Spleen (tissue), 11 donors: Measurements from ENCODE around the gene MEGF6. TPM values are rescaled to one million over a fixed set of nuclear protein-coding genes. Genes with fewer than 3 reads are reported as not detected.

Source experiments
- DNase-seq: peaks from one replicate; pipeline ENCODE4 v3.0.0-alpha.2; 2020
- H3K27ac ChIP-seq, 8 donors: fragments of 200-600 bp; sonication (generic) in 7 of 8; 1 replicate in 4 of 8; 2 replicates in 4 of 8; pipeline versions ENCODE4 v1.5.0 to v1.8.0; 2016 to 2021; ENCODE audit warnings: inconsistent platforms in 4 of 8, mild to moderate bottlenecking in 4 of 8, moderate library complexity in 1 of 8
- H3K27me3 ChIP-seq, 7 donors: fragments of 200-600 bp; sonication (generic) in 6 of 7; replicated peaks in 1 of 7; 1 replicate in 4 of 7; 2 replicates in 3 of 7; pipeline versions ENCODE4 v1.5.0 to v1.8.0; 2016 to 2021; ENCODE audit warnings: inconsistent platforms in 3 of 7, mild to moderate bottlenecking in 1 of 7
- H3K36me3 ChIP-seq, 6 donors: fragments of 200-600 bp; sonication (generic) in 5 of 6; 1 replicate in 4 of 6; 2 replicates in 2 of 6; pipeline versions ENCODE4 v1.5.0 to v1.8.0; 2016 to 2021; ENCODE audit warnings: inconsistent platforms in 2 of 6
- H3K4me1 ChIP-seq, 6 donors: fragments of 200-600 bp; sonication (generic) in 5 of 6; 1 replicate in 3 of 6; 2 replicates in 3 of 6; pipeline versions ENCODE4 v1.5.0 to v1.8.0; 2016 to 2021; ENCODE audit warnings: inconsistent platforms in 3 of 6
- H3K4me3 ChIP-seq, 8 donors: fragments of 200-600 bp; sonication (generic) in 7 of 8; 1 replicate in 4 of 8; 2 replicates in 4 of 8; pipeline versions ENCODE4 v1.5.0 to v1.8.0; 2016 to 2021; ENCODE audit warnings: inconsistent platforms in 4 of 8, mild to moderate bottlenecking in 4 of 8, moderate library complexity in 2 of 8
- H3K9me3 ChIP-seq, 8 donors: fragments of 200-600 bp; sonication (generic) in 7 of 8; 1 replicate in 4 of 8; 2 replicates in 4 of 8; pipeline versions ENCODE4 v1.5.0 to v1.8.0; 2016 to 2021; ENCODE audit warnings: inconsistent platforms in 4 of 8
- CTCF ChIP-seq, 11 experiments: fragments of 200-600 bp in 7 of 11; fragments of 450-650 bp in 4 of 11; sonication (generic) in 4 of 11; IDR thresholded peaks in 8 of 11; conservative IDR thresholded peaks in 3 of 11; 1 replicate in 7 of 11; 2 replicates in 4 of 11; pipeline versions ENCODE4 v1.4.0 to v1.8.0; 2016 to 2021; ENCODE audit warnings: antibody characterized with exemption in 11 of 11, inconsistent platforms in 4 of 11, mild to moderate bottlenecking in 1 of 11
- POLR2A ChIP-seq, 3 donors: fragments of 450-650 bp; IDR thresholded peaks; one replicate each; pipeline ENCODE4 v1.5.1; 2017; ENCODE audit warnings: antibody characterized with exemption in 3 of 3, mild to moderate bottlenecking in 1 of 3
- POLR2AphosphoS5 ChIP-seq, 3 donors: sonication (generic); formaldehyde crosslinking; IDR thresholded peaks; one replicate each; pipeline ENCODE4 v1.5.1; 2017; ENCODE audit warnings: antibody characterized with exemption in 3 of 3
- WGBS, 5 donors: extraction: QIAGEN DNeasy Blood & Tissue Kit in 3 of 5; methylation state at CpG; one replicate each; pipeline versions ENCODE4 v1.1.5 to v1.1.7; 2013 to 2018; 5-methylcytosine and 5-hydroxymethylcytosine counted together
- intact Hi-C: fragments of 100-400 bp; cut with DNase I; formaldehyde crosslinking; loops from one replicate; pipeline ENCODE4 v1.15.0; 2023; ENCODE audit warnings: low total_unique reads
- microRNA-seq, 3 donors: library from miRNA; unstranded; fragments of <30 nt; microRNA quantifications; one replicate each; pipeline versions ENCODE4 to v1.1.0, GENCODE V29; 2019 to 2020
- polyA plus RNA-seq, 3 donors: library from polyadenylated mRNA; stranded (reverse); fragments of 200-250 nt; gene quantifications; one replicate each; pipeline ENCODE4 v1.2.1, GENCODE V29; 2013
- small RNA-seq, 4 donors: library from RNA; depleted of rRNA; stranded (forward); fragments of <200 nt; gene quantifications; one replicate each; pipeline ENCODE3, GENCODE V24; 2016
- total RNA-seq, 7 donors: library from RNA; depleted of rRNA in 3 of 7; stranded (reverse); fragments of >200 nt in 3 of 7; fragmentation: NEBNext Ultra II Directional in 4 of 7; extraction: Animal tissue kit (Norgen Biotek cat#: 25700) in 4 of 7; gene quantifications; one replicate each; pipeline versions ENCODE4 v1.1.0 to v1.2.1, GENCODE V29; 2016 to 2021
- donor health status: healthy with polysubstance abuse.
- donor health status: DM: no; HTN: no; CAD: no; lungs with moderate emphysema.
- donor health status: DM: no; HTN: no; CAD: no.
- donor health status: Bipolar disorder and iron deficiency.
- donor health status: healthy.
- donor health status: DM: no; HTN: no; CAD: no.
- donor health status: DM: yes; HTN: yes; CAD: no.

Gene MEGF6
- total and polyA plus RNA-seq, 10 donors: 8.7 to 39.5 (median 20.3) TPM

DNA sequence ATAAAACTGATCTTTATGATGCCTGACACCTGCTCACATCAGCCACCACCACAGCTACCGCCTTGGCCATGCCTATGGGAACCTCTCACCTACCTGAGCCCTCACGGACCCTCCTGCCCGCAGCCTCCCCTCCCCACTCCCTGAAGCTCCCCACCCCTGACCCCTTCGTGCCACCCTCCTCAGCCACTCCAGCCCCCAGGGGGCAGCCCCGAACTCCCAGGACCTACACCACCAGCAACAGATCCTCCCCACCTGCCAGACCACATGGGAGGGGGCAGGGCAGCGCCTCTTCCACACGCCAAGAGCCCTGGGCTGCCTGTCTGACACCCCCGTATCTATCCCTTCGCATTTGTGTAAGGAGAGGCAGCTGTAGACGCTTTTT, 171.0 kb downstream of the MEGF6 start:
- peaks cover 0 to 61% (median 0%) of the 10 kb centered on the region in 7 donors for H3K27me3 ChIP-seq
- H3K27ac ChIP-seq: no peak overlapping the region
- 53 to 69% (median 62%) methylated on average over 10 of the region's 10 CpGs for WGBS, 5 donors
- no peaks in the 10 kb centered on the region for H3K4me1 ChIP-seq
- H3K36me3 ChIP-seq: no peaks in the 10 kb centered on the region
- H3K9me3 ChIP-seq: peaks cover 0 to 4% (median 2%) of the 10 kb centered on the region in 8 donors
- intact Hi-C loops: no loop called here
- no peak for TF ChIP-seq CTCF (IDR thresholded peaks at IDR 0.05 in 8 of 11, conservative IDR thresholded peaks at IDR 0.05 in 3 of 11)
- TF ChIP-seq POLR2A (IDR thresholded peaks at IDR 0.05): no peak
- no peak for TF ChIP-seq POLR2AphosphoS5 (IDR thresholded peaks at IDR 0.05)
- no peak for DNase-seq
- no peak overlapping the region for H3K4me3 ChIP-seq

Small RNA genes lying within 50 kb of the gene (microRNA-seq; reads per million reads assigned to microRNA genes)
- 0 to 0.35 (median 0.28) reads per million in 3 donors for gene MIR551A

Small RNA genes lying within 50 kb of the gene (small RNA-seq; reads per million reads assigned to genes)
- gene MIR551A: 0 reads per million in 4 donors

Other genes with a start within 250 kb of the MEGF6 start
- gene ARHGEF16, start 156.8 kb downstream of the MEGF6 start, total RNA-seq: 1 to 10 TPM in 4 of 7 donors, under 1 TPM in 3; 0.23 to 1.6 (median 1.1) TPM
- 1 to 10 TPM in 1 of 3 donors, under 1 TPM in 2; 0.29 to 1.5 (median 0.43) TPM for gene ARHGEF16, start 156.8 kb downstream of the MEGF6 start, polyA plus RNA-seq
- gene TPRG1L, start 13.5 kb upstream of the MEGF6 start, total RNA-seq: 10 to 100 TPM; 23.7 to 45.9 (median 32.5) TPM
- 10 to 100 TPM; 19.9 to 35.7 (median 20.9) TPM for gene TPRG1L, start 13.5 kb upstream of the MEGF6 start, polyA plus RNA-seq
- gene WRAP73, start 38.6 kb upstream of the MEGF6 start, total RNA-seq: 10 to 100 TPM; 21.0 to 28.0 (median 26.4) TPM
- gene WRAP73, start 38.6 kb upstream of the MEGF6 start, polyA plus RNA-seq: 10 to 100 TPM; 20.1 to 28.3 (median 24.2) TPM
- gene TP73, start 41.0 kb upstream of the MEGF6 start, total RNA-seq: 1 to 10 TPM in 5 of 7 donors, under 1 TPM in 2; 0.63 to 4.3 (median 1.6) TPM
- gene TP73, start 41.0 kb upstream of the MEGF6 start, polyA plus RNA-seq: under 1 TPM; 0.11 to 0.48 (median 0.21) TPM
- not detected for gene CCDC27, start 140.9 kb upstream of the MEGF6 start, total RNA-seq
- not detected for gene CCDC27, start 140.9 kb upstream of the MEGF6 start, polyA plus RNA-seq
- 10 to 100 TPM in 2 of 7 donors, 1 to 10 TPM in 4, not detected in 1; 3.5 to 12.7 (median 5.1) TPM for gene SMIM1, start 161.2 kb upstream of the MEGF6 start, total RNA-seq
- 1 to 10 TPM; 2.0 to 4.7 (median 4.0) TPM for gene SMIM1, start 161.2 kb upstream of the MEGF6 start, polyA plus RNA-seq
- 10 to 100 TPM; 24.1 to 39.0 (median 28.3) TPM for gene LRRC47, start 185.0 kb upstream of the MEGF6 start, total RNA-seq
- 10 to 100 TPM; 12.5 to 21.4 (median 18.1) TPM for gene LRRC47, start 185.0 kb upstream of the MEGF6 start, polyA plus RNA-seq
- 10 to 100 TPM; 26.4 to 49.4 (median 42.0) TPM for gene CEP104, start 245.7 kb upstream of the MEGF6 start, total RNA-seq
- 1 to 10 TPM; 4.5 to 8.4 (median 5.3) TPM for gene CEP104, start 245.7 kb upstream of the MEGF6 start, polyA plus RNA-seq
- 10 to 100 TPM in 5 of 7 donors, 1 to 10 TPM in 2; 8.5 to 13.8 (median 12.1) TPM for gene DFFB, start 246.0 kb upstream of the MEGF6 start, total RNA-seq
- 10 to 100 TPM in 1 of 3 donors, 1 to 10 TPM in 2; 6.3 to 10.5 (median 8.7) TPM for gene DFFB, start 246.0 kb upstream of the MEGF6 start, polyA plus RNA-seq